ENCODE results near the gene SAFB.

The SAFB gene

DNA sequence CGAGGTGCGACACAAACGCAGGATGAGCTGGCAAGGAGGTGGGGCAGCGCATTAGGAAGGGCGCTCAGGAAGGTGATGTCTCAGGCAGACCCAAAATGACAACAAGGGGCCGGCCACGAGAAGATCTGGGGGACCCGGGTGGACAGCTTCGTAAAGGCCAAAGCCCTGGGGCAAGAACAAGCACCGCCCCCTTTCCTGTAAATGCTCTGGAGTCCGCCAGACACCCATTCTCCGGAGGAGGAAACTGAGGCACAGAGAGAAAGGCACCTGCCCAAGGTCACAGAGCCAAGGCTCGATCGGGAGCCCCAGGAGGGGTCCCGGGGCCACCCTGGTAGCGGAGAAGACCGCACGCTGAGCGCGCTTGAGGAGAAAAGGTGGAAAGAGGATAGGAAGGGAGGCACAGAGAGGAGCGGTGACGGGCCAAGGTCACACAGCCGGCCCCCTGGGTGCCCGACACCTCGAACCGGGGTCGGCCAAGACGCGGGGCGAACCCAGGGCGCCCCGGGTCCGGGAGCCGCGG is 878 bp upstream of the SAFB start:
- peak overlapping the region; percentile 81 for H2AFZ ChIP-seq (ENCODE audit: low read length)
- peaks cover 88% of the 10 kb centered on the region for H4K20me1 ChIP-seq (ENCODE audit: insufficient read depth, low read length, poor library complexity, severe bottlenecking)
- H3K9me3 ChIP-seq (ENCODE audit: insufficient read depth, low read depth, low read length) = no peaks in the 10 kb centered on the region
- peaks cover 61% of the 10 kb centered on the region for H3K4me1 ChIP-seq (ENCODE audit: insufficient read depth, low read length, poor library complexity, severe bottlenecking)
- H3K27me3 ChIP-seq (ENCODE audit: insufficient read depth, low read length, poor library complexity, severe bottlenecking) = peaks cover 6% of the 10 kb centered on the region
- TF ChIP-seq, protein P1, sequence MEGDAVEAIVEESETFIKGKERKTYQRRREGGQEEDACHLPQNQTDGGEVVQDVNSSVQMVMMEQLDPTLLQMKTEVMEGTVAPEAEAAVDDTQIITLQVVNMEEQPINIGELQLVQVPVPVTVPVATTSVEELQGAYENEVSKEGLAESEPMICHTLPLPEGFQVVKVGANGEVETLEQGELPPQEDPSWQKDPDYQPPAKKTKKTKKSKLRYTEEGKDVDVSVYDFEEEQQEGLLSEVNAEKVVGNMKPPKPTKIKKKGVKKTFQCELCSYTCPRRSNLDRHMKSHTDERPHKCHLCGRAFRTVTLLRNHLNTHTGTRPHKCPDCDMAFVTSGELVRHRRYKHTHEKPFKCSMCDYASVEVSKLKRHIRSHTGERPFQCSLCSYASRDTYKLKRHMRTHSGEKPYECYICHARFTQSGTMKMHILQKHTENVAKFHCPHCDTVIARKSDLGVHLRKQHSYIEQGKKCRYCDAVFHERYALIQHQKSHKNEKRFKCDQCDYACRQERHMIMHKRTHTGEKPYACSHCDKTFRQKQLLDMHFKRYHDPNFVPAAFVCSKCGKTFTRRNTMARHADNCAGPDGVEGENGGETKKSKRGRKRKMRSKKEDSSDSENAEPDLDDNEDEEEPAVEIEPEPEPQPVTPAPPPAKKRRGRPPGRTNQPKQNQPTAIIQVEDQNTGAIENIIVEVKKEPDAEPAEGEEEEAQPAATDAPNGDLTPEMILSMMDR (conservative IDR thresholded peaks at IDR 0.05; ENCODE audit: low read length) = no peak
- TF ChIP-seq EZH2phosphoT487 (IDR thresholded peaks at IDR 0.05; ENCODE audit: borderline replicate concordance) = no peak
- peak overlapping the region; percentile 100 for H3K4me3 ChIP-seq (ENCODE audit: low read length, poor library complexity, severe bottlenecking)
- no peaks in the 10 kb centered on the region for H3K9me2 ChIP-seq (replicated peaks; ENCODE audit: low read depth, low read length)
- H3K36me3 ChIP-seq (ENCODE audit: insufficient read depth, low read length) = peaks cover 26% of the 10 kb centered on the region; the same call in 1 of the 2 replicates
- H3K4me2 ChIP-seq (ENCODE audit: low read depth, low read length, poor library complexity, severe bottlenecking) = peak overlapping the region; percentile 98
- H3K79me2 ChIP-seq (ENCODE audit: insufficient read depth, low read length) = peaks cover 97% of the 10 kb centered on the region
- peak overlapping the region; percentile 88 for H3K9ac ChIP-seq (ENCODE audit: low read depth, low read length, poor library complexity, severe bottlenecking)
- no peaks in the 10 kb centered on the region for H3F3A ChIP-seq (ENCODE audit: low read depth)

DNA sequence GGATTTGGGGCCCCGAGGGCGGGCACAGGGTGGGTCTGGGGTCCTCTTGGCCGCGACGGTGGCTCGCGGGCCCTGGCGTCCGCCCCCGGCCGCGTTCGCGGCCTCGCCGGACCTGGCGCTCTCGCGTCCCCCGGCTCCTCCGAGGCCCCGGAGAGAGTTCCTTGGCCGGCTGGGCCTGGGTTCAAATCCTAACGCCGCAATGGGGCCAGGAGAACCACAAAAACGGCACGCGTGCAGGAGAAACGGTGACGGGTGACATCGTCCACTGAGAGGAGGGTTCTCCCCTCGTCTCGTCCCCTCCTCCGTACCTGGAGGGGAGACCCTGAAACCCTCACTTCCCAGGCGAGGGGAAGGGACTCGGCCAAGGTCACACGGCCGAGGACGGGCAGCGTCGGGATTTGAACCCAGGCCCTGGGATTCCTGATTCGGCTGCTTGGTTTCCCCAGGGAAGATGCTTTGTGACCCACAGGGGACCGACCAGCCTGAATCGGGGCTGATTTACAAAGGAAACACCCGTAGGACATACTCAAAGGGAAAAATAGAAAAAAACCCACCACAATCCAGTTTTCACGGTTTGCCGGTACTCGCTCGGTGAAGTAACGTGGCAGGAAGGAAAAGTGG is 624 bp downstream of the SAFB start:
- Histone ChIP-seq H3K9me2 (replicated peaks; ENCODE audit: low read depth, low read length) (no peaks in the 10 kb centered on the region), H3K9me3 (ENCODE audit: insufficient read depth, low read depth, low read length) (no peaks in the 10 kb centered on the region), H3K36me3 (ENCODE audit: insufficient read depth, low read length) (peaks cover 32% of the 10 kb centered on the region), H3K4me2 (ENCODE audit: low read depth, low read length, poor library complexity, severe bottlenecking) (peak overlapping the region; percentile 99), H3K27me3 (ENCODE audit: insufficient read depth, low read length, poor library complexity, severe bottlenecking) (peaks cover 6% of the 10 kb centered on the region), H4K20me1 (ENCODE audit: insufficient read depth, low read length, poor library complexity, severe bottlenecking) (peaks cover 91% of the 10 kb centered on the region), H3K79me2 (ENCODE audit: insufficient read depth, low read length) (peaks cover 97% of the 10 kb centered on the region), H2AFZ (ENCODE audit: low read length) (peak overlapping the region; percentile 84), H3K4me1 (ENCODE audit: insufficient read depth, low read length, poor library complexity, severe bottlenecking) (peaks cover 68% of the 10 kb centered on the region), H3K4me3 (ENCODE audit: low read length, poor library complexity, severe bottlenecking) (peak overlapping the region; percentile 100), H3K9ac (ENCODE audit: low read depth, low read length, poor library complexity, severe bottlenecking) (peak overlapping the region; percentile 96), H3F3A (ENCODE audit: low read depth) (no peaks in the 10 kb centered on the region)
- no peak for TF ChIP-seq EZH2phosphoT487 (IDR thresholded peaks at IDR 0.05; ENCODE audit: borderline replicate concordance)
- TF ChIP-seq, protein P1 (conservative IDR thresholded peaks at IDR 0.05; ENCODE audit: low read length) = no peak

DNA sequence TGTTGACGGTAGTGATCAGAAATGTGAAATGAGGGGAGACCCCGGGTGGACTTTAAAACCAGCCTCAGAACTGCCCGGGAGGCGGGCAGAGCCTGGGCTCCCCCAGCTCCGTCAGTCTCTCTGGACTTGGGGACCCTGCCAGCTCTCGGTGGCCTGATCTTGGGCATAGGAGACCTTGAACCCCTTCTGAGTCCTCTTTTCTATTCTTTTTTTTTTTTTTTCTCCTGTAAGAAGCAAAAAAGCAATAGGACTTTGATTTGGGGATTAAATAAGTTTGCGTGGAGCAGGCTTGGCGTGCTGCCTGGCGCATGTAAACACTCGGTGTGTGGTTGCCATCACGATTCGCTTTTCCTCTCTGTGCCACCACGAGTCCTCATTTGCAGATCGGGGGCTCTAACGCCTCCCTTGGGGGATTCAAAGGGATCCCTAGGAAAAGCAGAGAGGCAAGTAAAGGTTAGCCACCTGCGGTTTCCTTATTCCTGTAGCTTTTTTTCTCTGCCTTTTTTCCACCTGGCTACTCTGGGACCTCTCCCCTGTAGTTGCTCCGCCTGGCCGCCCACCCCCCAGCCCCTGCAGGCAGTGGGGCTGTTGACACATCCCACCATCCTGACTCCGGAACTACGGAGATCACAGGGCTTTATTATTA is 1.3 kb downstream of the SAFB start:
- Histone ChIP-seq H3K36me3 (ENCODE audit: insufficient read depth, low read length) (peaks cover 38% of the 10 kb centered on the region), H3K9me3 (ENCODE audit: insufficient read depth, low read depth, low read length) (no peaks in the 10 kb centered on the region), H3K27me3 (ENCODE audit: insufficient read depth, low read length, poor library complexity, severe bottlenecking) (peaks cover 6% of the 10 kb centered on the region), H3K9me2 (replicated peaks; ENCODE audit: low read depth, low read length) (no peaks in the 10 kb centered on the region), H3K79me2 (ENCODE audit: insufficient read depth, low read length) (peaks cover 97% of the 10 kb centered on the region), H3K4me3 (ENCODE audit: low read length, poor library complexity, severe bottlenecking) (peak overlapping the region; percentile 100), H3K4me1 (ENCODE audit: insufficient read depth, low read length, poor library complexity, severe bottlenecking) (peaks cover 68% of the 10 kb centered on the region), H2AFZ (ENCODE audit: low read length) (no peak overlapping the region), H4K20me1 (ENCODE audit: insufficient read depth, low read length, poor library complexity, severe bottlenecking) (peaks cover 92% of the 10 kb centered on the region), H3K9ac (ENCODE audit: low read depth, low read length, poor library complexity, severe bottlenecking) (peak overlapping the region; percentile 96), H3F3A (ENCODE audit: low read depth) (no peaks in the 10 kb centered on the region), H3K4me2 (ENCODE audit: low read depth, low read length, poor library complexity, severe bottlenecking) (peak overlapping the region; percentile 99)
- no peak for TF ChIP-seq EZH2phosphoT487 (IDR thresholded peaks at IDR 0.05; ENCODE audit: borderline replicate concordance)
- TF ChIP-seq, protein P1 (conservative IDR thresholded peaks at IDR 0.05; ENCODE audit: low read length) = no peak

Measured in Loucy (cell line).